GM21423 (cell line): Measurements from ENCODE around the gene HYAL1.
A peak's percentile ranks its signal among the peaks of the same experiment; 100 is the strongest.
"Not testable (repeated sequence)": the region's sequence is repeated elsewhere in the genome, so short reads cannot be mapped to it uniquely, and the experiment has no call there.

Source experiments
- ATAC-seq: cut with Tn5 transposase; IDR thresholded peaks from one replicate; pipeline ENCODE4 v1.9.1; 2021; ENCODE audit warnings: mild to moderate bottlenecking, moderate library complexity; ENCODE audit not compliant: unreplicated experiment

HYAL1 gene

DNA sequence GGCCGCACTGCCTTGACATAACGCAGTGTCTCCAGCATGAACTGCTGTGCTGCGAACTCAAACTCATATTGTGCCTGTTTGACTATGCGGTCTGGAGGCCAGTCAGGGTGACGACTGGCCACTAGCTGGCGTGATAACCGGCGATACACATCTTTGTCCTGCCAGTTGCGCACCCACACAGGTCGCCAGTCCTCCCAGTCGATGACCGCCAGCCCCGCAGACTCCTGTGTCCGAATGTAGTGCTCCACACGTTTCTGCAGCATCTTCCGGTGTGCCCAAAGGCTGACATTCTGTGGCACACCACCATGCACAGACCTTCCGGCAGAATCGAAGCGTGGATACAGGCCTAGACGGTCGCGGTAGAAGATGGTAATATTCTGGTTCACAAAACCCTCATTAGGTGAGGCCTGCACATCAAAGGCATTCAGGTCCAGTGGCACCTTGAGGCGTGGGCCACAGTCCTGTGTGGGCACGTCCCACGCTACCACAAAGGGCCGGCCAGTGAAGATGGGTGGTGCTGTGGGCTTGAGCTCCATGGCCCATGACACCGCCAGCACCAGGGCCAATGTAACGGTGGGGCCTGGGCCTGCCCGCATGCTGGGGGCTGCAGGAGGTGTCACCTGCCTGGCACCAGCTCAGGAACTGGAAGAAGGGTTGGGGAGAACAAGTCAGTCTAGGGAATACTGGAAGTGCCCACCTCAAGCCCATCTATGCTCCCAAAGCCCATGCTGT, 16.7 kb upstream of the HYAL1 start:
- no peak for ATAC-seq

DNA sequence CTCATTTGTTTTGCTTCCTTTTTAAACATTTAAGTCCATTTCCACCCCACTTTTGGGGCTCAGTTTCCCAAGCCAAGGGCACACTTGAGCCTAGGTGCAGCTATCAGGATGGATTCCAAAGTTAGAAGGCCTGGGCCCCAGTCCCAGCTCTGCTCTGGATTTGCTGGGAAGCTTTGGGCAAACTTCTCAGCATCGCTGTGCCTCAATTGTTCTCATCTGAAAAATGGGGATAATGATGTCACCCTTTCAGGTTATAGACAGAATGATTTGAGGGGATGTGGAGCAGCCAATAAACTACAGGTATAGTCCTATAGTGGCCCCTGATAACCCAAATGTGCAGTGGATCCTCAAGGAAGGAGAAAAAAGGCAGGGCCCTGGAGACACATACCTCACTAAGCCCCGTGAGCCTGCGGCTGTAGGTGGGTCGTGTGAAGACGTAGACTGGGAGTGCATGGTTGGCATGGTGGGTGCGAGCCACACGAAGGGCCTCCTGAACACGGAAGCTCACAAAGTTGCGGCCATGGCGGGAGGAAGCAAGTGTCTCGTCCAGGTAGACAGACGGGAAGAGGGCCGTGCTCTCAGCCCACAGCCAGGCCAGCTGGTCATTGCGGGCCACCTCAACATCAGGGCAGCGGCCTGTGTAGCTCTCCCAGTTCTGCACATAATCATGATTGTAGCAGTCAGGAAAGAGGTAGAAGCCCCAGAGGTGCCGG, 16.0 kb upstream of the HYAL1 start:
- ATAC-seq, result no peak

DNA sequence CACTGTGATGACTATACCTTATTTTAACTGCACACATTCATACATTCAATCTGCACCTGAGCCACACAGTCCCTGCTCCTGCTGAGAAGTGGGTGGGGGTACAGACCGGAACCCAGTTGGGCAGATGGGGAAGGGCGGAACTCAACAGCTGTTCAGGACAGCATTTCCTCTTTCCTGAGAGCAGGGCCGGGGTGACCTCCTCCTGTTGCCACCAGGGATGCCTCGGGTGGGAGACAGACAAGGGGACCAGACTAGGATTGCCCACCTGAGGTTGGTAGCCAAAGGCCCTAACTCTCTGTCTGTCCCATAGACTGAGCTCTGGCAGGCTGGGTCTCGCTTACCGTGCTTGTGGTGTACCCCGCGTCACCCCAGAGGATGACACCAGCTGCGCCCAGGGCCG, 15.2 kb upstream of the HYAL1 start:
- ATAC-seq, result no peak

DNA sequence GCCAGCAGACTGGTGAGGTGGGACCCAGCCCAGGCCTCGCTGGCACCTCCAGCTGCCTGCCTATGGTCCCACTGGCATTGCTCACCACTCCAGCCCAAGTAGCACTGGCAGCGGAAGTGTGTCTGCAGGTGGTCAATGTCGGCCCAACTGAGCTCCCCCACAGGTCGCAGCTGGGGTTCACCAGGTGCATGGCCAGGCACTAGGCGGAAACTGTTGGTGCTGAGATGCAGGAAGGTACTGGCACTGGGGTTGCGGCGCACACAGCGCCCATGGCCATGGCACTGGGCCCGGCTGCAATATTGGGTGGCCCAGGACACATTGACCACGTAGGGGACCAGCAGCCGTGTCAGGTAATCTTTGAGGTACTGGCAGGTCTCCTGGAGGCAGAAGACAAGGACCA, 14.8 kb upstream of the HYAL1 start:
- no peak for ATAC-seq

DNA sequence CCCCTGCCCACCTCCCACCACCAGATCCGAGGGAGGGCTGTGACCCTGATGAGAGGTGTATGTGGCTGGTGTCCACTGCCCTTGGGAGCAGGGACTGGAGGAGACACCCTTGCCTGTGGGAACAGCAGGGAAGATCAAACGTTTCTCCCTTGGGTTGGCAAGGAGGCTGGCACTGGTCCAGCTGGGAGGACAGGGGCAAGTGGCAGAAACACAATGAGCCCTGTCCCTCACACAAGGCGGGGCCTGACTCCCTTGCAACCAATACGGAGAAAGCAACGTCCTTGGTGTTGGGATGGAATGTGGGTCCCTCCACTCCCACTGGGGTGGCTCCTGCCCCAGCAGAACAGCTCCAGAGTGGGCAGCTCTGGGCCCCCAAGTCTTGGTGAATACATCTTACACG, 13.9 kb upstream of the HYAL1 start:
- ATAC-seq, result no peak

DNA sequence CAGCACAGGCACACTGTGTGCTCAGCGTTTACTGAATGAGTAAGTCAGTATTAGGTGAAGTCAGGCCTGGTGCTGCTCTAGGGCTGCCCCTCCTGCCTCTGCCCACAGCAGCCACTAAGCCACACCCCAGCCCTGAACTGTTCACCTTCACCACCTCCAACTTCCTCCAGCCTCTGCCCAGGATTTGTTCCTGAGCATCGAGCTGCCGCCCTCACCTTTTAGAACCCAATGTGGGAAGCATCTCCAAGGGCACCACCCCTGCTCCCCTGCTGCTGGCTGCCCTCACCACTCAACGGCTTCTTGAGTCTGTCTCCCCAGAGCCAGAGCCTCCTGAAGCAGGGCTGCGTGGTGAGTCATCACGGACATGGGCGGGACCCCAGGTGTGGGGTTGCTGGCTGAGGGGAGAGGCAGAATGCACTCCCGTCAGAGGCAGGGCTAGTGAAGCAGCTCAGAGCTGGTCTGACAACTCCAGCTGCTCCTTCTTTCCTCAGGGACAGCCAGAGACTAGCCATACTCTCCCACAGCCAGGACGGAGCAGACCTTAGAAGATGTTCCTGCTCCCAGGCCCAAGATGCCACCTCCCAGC, 13.4 kb upstream of the HYAL1 start:
- ATAC-seq, result no peak

DNA sequence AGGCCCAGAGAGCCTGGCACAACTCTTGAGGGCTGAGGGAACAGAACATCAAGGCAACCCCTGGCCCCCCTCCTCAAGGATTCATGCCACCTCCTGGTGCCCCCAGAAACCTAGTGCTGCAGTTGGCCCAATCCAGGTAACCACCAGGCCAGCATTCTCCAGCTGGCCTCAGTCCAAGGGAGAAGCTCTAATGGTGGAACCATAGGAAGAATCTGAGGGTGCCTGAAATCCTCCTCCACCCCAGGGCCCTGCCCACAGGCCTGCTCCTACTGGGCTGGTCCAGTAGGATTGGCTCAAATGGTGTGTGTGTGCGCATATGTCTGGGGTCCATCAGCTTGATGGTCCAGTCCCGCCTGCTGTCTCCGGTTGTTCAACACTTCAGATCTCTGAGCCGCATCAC, 11.4 kb upstream of the HYAL1 start:
- no peak for ATAC-seq

DNA sequence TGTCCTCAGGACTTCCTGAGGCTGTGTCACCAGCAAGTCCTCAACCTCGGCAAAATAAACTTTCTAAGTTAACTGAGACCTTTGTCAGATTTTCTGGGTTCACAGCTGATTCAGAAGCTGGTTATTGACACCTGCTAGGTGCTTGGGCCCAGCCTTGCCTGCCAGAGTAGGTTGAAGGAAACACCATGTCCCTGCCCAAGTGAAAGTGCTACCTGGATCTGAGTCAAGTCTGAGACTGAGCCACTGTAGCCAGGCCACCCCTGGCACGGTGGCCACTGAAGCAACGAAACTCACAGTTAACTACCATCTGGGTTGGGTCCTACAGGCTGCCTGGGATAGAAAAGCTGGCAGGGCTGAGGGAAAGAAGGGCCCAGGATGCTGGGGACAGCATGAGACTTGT, 11.0 kb upstream of the HYAL1 start:
- no peak for ATAC-seq

DNA sequence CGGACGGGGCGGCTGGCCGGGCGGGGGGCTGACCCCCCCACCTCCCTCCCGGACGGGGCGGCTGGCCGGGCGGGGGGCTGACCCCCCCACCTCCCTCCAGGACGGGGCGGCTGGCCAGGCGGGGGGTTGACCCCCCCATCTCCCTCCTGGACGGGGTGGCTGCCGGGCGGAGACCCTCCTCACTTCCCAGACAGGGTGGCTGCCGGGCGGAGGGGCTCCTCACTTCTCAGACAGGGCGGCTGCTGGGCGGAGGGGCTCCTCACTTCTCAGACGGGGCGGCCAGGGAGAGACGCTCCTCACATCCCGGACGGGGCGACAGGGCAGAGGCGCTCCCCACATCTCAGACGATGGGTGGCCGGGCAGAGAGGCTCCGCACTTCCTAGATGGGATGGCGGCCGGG, 8.7 kb upstream of the HYAL1 start:
- ATAC-seq, result not testable (repeated sequence)

DNA sequence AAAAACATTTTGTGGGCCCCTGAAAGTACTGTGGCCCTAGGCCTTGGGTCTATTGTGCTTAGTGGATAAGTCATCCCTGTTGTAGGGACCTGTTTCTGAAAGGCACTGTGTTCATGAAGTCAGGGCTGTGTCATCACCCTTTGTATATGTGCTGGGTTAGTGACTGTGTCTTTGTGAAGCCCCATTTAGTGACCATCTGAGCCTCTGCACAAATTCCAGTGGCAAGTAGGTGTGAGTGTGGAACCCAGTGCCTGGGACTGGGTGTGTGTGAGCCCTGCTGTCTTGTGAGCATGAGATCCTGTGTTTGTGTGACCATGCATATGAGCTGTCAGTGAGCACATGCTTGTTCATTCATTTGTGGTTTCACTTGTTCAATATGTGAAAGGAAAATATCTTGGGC, 1.2 kb upstream of the HYAL1 start:
- no peak for ATAC-seq

DNA sequence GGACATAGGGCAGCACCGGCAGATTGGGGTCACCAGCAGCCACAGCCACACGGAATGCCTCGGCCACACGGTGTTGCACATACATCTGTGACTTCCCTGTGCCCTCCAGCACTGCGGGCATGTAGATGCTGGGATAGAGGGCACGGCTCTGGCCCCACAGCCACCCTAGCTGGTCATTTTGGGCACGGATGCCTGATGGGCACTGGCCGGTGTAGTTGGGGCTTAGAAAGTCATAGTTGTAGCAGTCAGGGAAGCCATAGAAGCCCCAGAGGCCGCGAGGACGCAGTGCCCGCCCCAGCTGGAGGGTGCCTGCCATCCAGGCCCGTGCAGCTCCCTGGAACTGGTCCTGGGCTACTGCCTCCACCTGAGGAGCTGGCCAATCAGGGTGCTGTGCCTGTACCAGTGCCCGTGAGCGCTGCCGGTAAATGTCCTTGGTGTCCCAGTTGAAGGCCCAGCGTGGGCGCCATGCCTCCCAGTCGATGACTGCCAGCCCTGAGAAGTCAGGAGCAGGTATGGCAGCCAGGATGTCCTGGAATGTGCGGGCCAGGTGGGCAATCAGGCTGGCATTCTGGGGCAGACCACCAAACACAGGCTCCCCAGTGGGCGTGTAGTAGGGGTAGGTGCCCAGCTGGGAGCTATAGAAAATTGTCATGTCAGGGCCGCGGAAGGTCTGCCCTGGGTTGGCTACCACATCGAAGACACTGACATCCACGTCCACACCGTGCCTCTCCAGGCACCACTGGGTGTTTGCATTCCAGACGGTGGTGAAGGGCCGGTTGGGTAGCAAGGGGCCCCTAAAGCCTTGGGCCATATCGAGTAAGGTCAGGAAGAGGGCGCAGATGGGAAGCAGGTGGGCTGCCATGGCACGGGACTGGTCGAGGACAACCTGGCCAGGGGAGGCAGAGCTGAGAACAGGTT, 1.0 kb downstream of the HYAL1 start:
- no peak for ATAC-seq

DNA sequence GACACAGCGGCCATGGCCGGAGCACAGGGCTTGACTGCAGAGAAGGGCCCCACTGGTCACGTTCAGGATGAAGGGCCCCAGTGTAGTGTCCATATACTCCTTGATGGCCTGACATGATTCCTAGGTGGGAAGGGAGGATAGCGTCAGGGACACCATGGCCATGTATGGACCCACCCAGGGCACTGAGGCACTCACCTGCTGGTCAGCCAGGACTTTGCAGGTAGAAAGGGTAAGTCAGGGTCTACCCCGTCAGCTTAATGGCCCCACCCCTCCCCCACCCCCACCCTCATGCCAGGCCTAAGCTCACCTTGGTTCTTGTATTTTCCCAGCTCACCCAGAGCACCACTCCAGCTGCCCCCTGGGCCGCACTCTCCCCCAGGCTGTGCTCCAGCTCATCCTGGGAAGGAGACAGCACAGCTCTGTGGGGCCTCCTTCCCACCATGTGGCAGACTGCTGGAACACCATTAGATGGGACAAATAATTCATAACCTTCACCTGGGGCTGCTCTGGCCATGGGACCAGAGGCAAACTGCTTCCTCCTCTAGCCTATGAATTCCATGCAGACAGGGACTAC, 2.6 kb downstream of the HYAL1 start:
- ATAC-seq, result no peak

DNA sequence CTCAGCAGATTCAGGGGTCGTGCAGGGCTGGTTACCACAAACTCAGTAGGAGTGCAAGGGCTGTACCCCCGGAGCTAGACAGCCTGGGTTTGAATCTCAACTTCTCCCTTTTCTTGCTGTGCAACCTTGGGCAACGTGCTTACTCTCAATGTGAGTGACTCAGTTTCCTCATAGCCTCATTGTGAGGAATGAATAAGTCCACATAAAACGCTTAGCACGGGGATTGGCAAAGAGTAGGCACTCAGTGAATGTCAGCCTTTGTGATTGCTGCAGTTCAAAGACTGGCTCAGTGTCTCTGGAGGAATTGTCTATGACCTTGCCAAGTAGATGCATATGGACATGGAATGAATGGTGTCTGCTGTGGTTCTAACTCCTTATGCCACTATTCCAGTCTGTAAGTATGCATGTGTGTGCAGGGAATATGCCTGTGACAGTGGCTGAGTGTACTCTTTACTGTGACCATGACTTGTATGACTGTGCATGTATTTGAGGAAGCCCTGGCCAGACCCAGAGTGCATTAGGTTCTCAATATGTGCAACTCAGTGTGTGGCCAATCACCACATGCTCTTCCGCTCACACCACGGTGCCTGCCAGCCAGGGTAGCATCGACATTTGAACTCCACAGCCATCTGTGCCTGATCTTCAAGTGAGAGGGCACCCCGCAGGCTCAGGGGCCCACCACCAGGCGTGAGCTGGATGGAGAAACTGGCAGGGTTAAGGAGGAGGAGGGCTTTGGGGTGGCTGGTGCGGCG, 3.3 kb downstream of the HYAL1 start:
- ATAC-seq, result no peak

DNA sequence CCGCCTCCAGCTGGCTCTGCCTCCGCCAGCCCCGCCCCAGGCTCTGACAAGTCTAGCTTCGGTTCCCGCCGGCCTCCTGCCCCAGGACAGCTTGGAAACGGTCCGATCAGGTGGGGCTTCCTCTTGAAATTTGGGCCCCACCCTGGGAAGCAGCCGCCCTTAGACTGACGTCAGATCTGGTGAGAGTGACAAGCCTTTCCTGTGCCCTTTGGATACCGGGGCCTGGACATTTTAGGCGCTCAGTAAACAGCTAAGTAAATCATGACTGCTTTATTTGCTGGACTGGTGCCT, 3.8 kb downstream of the HYAL1 start:
- no peak for ATAC-seq

DNA sequence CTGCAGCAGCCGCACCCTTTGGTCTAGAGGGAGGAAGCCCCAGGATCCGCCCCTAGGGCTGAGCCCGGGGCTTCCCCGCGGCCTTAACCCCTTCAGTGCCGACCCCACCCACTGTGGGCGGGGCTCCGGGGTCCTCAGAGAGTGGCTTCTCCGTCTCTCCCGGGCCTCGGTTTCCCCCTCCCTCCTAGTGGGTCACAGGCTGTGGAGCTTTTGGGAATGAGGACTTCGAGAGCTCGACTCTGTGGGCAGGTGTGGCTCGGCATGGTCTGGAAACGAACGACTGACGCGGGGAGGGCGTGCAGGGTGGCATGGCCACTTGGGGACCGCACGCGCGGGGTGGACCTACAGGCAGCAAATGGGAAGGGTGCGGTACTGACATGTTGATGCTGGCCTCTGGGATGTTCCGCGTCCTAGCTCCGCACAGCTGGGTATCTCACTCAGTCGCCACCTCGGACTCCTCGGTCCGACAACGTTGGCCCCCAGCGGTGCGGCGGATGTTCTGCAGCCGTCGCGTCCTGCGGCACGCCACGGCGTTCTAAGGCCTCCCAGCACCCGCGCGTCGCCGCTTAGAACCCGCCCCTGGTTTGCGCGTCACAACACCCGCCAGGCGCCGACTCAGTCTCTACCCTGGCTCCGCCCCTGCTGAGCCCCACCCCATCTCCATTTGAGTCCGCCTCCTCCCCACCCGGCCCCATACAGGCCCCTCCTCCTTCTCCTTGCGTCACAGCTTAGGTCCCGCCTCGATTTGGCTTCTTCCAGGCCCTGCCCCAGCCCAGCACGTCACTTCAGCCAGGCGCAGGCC, 4.3 kb downstream of the HYAL1 start, which contains the start of the genes HYAL3 and NAA80:
Gene HYAL3 (minus strand): TSS at position 570 of the 802 bp plus-strand sequence. CDS start 3,803 bp downstream, outside the sequence.
Gene NAA80 (minus strand): TSS at position 570 of the 802 bp plus-strand sequence. CDS start 1,942 bp downstream, outside the sequence.
- ATAC-seq, result peak; percentile 81

DNA sequence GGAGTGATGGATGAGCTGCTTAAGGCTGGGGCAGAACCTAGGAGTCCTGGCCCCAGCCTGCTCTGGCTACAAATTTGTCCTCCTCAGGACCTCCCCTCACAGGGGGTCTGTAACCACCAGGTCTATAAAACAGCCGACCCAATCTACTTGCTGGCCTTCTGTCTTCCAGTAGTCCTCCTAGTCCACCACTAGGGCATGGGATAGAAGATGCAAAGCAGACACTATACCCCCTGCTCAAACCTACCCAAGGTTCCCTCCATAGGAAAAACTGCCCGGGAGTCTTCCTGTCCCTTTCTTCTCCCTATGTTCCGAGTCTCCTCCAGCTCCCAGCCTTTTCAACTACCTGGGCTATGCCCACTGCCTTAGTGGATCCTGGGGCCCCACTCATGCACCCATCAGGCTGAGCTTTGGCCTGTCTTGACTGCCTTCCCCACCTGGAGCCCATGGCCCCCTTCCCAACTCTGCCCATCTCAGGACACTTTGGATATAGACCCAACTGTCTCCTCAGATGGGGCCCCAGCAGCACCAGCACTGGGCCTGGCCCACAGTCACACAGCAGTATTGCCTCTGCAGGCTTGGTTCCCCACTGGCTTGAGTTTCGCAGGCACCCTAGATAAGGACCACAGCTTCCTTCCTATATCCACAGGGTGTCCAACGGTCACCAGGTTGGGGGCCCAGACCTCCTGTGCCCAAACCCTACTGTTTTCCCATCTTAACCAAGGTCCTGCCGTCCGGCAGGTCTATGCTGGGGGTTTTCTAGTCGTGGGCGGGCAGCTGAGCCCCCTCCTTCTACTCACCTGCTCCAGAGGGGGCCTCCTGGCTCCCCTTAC, 5.3 kb downstream of the HYAL1 start:
- ATAC-seq, result no peak

DNA sequence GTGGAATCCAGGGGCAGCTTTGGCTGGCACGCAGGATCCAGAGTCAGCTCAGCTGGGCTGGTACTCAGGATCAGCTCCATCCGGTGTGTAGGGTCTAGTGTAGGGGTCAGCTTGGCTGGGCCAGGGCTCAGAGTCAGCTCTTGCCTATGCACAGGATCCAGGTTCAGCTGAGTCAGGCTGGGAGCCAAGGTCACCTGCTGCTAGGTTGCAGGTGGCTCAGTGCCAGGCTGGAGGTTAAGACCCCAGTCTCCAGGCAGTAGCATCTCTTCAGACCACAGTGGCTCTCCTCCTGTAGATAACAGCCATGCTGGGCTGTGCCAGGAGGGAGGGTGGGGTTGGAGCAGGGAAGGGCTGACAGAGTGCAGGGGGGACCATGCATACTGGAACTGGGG, 6.0 kb downstream of the HYAL1 start:
- ATAC-seq, result no peak

DNA sequence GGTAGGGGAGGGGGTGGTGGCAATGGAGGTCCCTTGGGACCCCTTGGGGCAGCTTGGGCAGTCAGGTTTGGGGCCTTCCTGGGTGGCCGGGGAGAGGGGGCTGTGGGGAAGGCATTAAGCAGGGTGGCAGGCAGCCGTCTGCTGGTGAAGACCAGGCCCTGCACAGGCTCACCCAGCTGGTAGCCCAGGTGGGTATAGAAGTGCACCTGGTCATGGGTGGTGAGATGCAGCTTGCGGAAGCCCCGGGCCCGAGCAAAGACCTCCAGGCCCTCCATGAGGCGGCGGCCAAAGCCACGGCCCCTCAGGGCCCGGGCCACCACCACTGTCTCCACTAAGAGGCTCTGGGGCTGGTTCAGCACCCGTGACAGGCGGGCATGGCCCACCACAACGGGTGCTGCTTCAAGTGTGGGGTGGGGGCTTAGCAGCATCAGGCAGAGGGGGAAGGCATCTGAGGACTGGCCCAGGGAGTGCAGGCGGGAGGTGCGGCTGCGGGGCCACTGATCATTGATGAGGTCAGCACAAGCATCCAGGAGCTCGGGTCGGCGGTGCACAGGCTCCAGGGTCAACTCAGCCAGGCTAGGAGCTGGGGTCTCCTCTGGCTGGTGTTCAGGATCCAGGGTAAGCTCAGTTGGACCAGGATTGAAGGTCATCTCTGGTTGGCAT, 6.5 kb downstream of the HYAL1 start:
- no peak for ATAC-seq
